Activated CD4-positive, alpha-beta T cell treated with anti-CD3 and anti-CD28 coated beads, Interleukin-2, amount 10 ng/mL, durations not matched to agents 24 days and 14 days (primary cell): ENCODE data around the gene AGK. TPM values are rescaled to one million over a fixed set of nuclear protein-coding genes. Genes with fewer than 3 reads are reported as not detected.

ENCODE experiments used
- DNase-seq: peaks from one replicate; pipeline ENCODE4 v3.0.0; 2022
- H3K27ac Mint-ChIP-seq: one replicate; pipeline ENCODE4 v1.8.0; 2022; ENCODE audit warnings: mild to moderate bottlenecking, mixed read lengths
- H3K27me3 Mint-ChIP-seq: one replicate; pipeline ENCODE4 v1.8.0; 2022; ENCODE audit warnings: mixed read lengths
- H3K36me3 Mint-ChIP-seq: one replicate; pipeline ENCODE4 v1.8.0; 2022; ENCODE audit warnings: low read depth, mild to moderate bottlenecking, mixed read lengths
- H3K4me1 Mint-ChIP-seq: one replicate; pipeline ENCODE4 v1.8.0; 2021; ENCODE audit warnings: mixed read lengths
- H3K4me3 Mint-ChIP-seq: one replicate; pipeline ENCODE4 v1.8.0; 2022; ENCODE audit warnings: mild to moderate bottlenecking, moderate library complexity, mixed read lengths
- H3K9me3 Mint-ChIP-seq: one replicate; pipeline ENCODE4 v1.8.0; 2021; ENCODE audit warnings: mixed read lengths
- intact Hi-C: fragments of 100-400 bp; cut with micrococcal nuclease; formaldehyde crosslinking; loops from one replicate; pipeline ENCODE4 v1.15.1; 2023
- total RNA-seq: library from RNA; stranded (reverse); gene quantifications from 2 replicates; pipeline ENCODE4 v1.2.3, GENCODE V29; 2022

Gene AGK
- 146 and 151 TPM in 2 replicates for total RNA-seq

DNA sequence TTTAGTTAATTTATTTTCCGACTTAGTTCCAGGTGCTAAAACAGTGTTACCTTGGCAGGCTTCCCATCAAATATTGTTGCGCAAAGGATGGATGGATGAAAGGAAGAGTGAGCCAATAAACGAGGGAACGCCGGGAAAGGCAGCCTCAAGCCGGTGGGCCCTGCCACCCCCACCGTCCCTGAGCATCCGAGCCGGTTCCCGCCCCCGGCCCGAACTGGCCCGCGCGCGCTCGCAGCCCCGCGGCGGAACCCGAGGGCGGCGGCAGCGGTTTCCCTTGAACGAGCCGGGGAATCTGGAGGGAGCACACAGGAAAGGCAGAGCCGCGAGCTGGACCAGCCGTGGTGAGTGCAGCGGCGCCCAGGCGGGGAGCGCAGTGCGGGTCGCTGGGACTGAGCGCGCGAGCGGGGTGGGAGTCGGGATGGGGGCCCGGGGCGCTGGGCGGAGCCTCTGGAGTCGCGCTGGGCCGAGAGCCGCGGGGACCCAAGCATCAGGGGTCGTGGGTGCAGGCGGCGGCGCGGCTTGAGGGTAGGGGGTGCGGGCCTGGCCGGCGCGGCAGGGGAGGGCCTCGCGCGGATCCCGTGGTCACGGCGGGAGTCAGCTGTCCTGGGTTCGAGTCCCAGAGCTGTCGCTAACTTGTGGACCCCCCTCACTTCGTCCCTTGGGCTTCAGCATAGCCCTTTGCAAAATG lies at the start of gene AGK:
Gene AGK, plus strand, starts transcription at position 317 of the 688 bp plus-strand sequence. CDS start 4,057 bp downstream, outside the sequence.
- H3K4me1 Mint-ChIP-seq, result peaks cover 43% of the 10 kb centered on the region
- H3K27me3 Mint-ChIP-seq, result no peaks in the 10 kb centered on the region
- DNase-seq, result peak; percentile 95
- H3K9me3 Mint-ChIP-seq, result peaks cover 10% of the 10 kb centered on the region
- intact Hi-C loops, result loop anchor here (1.0 to 10.0 kb wide), 2 partner anchors 187 to 1254 kb away; partner anchors contain the start of gene SSBP1
- peak within 1 kb of the TSS; percentile 89 for H3K4me3 Mint-ChIP-seq
- H3K27ac Mint-ChIP-seq, result peak within 1 kb of the TSS; percentile 93
- H3K36me3 Mint-ChIP-seq, result peaks cover 49% of the 10 kb centered on the region

- H3K36me3 Mint-ChIP-seq, result no peaks in the 10 kb centered on the region
- H3K4me1 Mint-ChIP-seq, result no peaks in the 10 kb centered on the region
- H3K9me3 Mint-ChIP-seq, result no peaks in the 10 kb centered on the region
- intact Hi-C loops, result no loop called here
- H3K27me3 Mint-ChIP-seq, result peaks cover 25% of the 10 kb centered on the region
- no peak for DNase-seq
- no peak overlapping the region for H3K4me3 Mint-ChIP-seq
- no peak overlapping the region for H3K27ac Mint-ChIP-seq
Measured at GRCh38 chr7:141501451-141501850, 49.8 kb upstream of the AGK start.

- peaks cover 64% of the 10 kb centered on the region for H3K27me3 Mint-ChIP-seq
- intact Hi-C loops, result no loop called here
Measured at GRCh38 chr7:141511316-141511675, 39.9 kb upstream of the AGK start.

DNA sequence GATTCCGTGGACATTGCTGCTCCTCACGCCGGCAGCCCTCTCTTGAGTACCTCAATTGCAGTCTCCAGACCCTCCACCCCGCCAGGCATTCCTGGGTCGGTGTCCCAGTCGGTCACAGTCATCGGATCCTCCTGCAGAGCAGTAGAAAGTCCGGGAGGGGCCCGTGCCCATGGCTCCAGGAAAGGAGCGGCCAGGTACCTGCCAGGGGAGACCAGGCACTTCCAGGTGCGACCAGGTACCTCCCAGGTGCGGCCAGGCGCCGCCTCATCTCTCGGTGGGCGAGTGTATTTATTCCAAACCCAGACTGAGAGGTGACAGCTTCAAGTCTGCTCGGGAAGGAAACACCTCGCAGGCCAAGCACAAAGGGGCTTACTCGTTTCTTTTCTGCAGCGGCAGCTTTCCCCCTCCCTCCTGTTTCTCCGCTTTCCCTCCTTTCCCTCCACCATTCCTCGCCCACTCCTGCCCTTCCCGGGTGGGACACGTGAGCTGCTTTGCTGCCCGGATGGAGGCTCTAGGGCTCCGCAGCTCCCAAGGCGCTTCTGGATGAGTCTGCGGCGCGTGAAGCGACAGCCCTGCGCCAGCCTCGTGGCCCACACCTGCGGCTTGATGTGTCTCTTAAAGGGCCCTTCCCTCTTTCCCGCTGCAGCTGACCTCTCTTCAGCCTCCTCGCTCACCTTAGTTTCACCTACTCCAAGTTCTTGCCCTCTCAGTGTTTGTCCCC lies 39.4 kb upstream of the AGK start:
- Mint-ChIP-seq H3K4me3 (peak overlapping the region; percentile 72), H3K27me3 (peaks cover 65% of the 10 kb centered on the region), H3K4me1 (peaks cover 11% of the 10 kb centered on the region), H3K9me3 (peaks cover 22% of the 10 kb centered on the region), H3K36me3 (no peaks in the 10 kb centered on the region), H3K27ac (no peak overlapping the region)
- DNase-seq, result peak; percentile 59
- intact Hi-C loops, result no loop called here

More at GRCh38 chr7:141511316-141511675, 39.9 kb upstream of the AGK start:
- DNase-seq, result no peak
- Mint-ChIP-seq H3K36me3 (no peaks in the 10 kb centered on the region), H3K27ac (no peak overlapping the region), H3K4me3 (no peak overlapping the region), H3K9me3 (peaks cover 22% of the 10 kb centered on the region), H3K4me1 (peaks cover 11% of the 10 kb centered on the region)

- H3K4me1 Mint-ChIP-seq, result peaks cover 11% of the 10 kb centered on the region
- H3K36me3 Mint-ChIP-seq, result no peaks in the 10 kb centered on the region
- H3K27me3 Mint-ChIP-seq, result peaks cover 68% of the 10 kb centered on the region
- DNase-seq, result no peak
- H3K27ac Mint-ChIP-seq, result no peak overlapping the region
- peak overlapping the region; percentile 72 for H3K4me3 Mint-ChIP-seq
- intact Hi-C loops, result no loop called here
- peaks cover 22% of the 10 kb centered on the region for H3K9me3 Mint-ChIP-seq
Measured at GRCh38 chr7:141512597-141512996, 38.6 kb upstream of the AGK start.

GRCh38 chr7:141513720-141514119 lies 37.5 kb upstream of the AGK start:
- DNase-seq, result no peak
- H3K9me3 Mint-ChIP-seq, result peaks cover 16% of the 10 kb centered on the region
- peaks cover 11% of the 10 kb centered on the region for H3K4me1 Mint-ChIP-seq
- no peak overlapping the region for H3K27ac Mint-ChIP-seq
- H3K36me3 Mint-ChIP-seq, result no peaks in the 10 kb centered on the region
- no peak overlapping the region for H3K4me3 Mint-ChIP-seq
- H3K27me3 Mint-ChIP-seq, result peaks cover 63% of the 10 kb centered on the region
- intact Hi-C loops, result no loop called here

- peaks cover 11% of the 10 kb centered on the region for H3K4me1 Mint-ChIP-seq
- no peak overlapping the region for H3K27ac Mint-ChIP-seq
- DNase-seq, result no peak
- H3K9me3 Mint-ChIP-seq, result peaks cover 13% of the 10 kb centered on the region
- H3K27me3 Mint-ChIP-seq, result peaks cover 50% of the 10 kb centered on the region
- intact Hi-C loops, result no loop called here
- H3K4me3 Mint-ChIP-seq, result no peak overlapping the region
- no peaks in the 10 kb centered on the region for H3K36me3 Mint-ChIP-seq
Measured at GRCh38 chr7:141515941-141516340, 35.3 kb upstream of the AGK start.

- no peak for DNase-seq
- Mint-ChIP-seq H3K27me3 (peaks cover 15% of the 10 kb centered on the region), H3K27ac (no peak overlapping the region), H3K4me1 (peaks cover 2% of the 10 kb centered on the region), H3K9me3 (peaks cover 4% of the 10 kb centered on the region), H3K36me3 (no peaks in the 10 kb centered on the region), H3K4me3 (no peak overlapping the region)
- intact Hi-C loops, result no loop called here
Measured at GRCh38 chr7:141519623-141520022, 31.6 kb upstream of the AGK start.

GRCh38 chr7:141522657-141523342 lies 28.4 kb upstream of the AGK start:
- no peaks in the 10 kb centered on the region for H3K9me3 Mint-ChIP-seq
- intact Hi-C loops, result no loop called here

GRCh38 chr7:141525973-141526514 lies 25.2 kb upstream of the AGK start:
- H3K9me3 Mint-ChIP-seq, result no peaks in the 10 kb centered on the region
- no peak overlapping the region for H3K4me3 Mint-ChIP-seq
- intact Hi-C loops, result no loop called here

More at GRCh38 chr7:141522657-141523342, 28.4 kb upstream of the AGK start:
- Mint-ChIP-seq H3K27me3 (peaks cover 17% of the 10 kb centered on the region), H3K27ac (no peak overlapping the region), H3K4me1 (peaks cover 2% of the 10 kb centered on the region), H3K4me3 (no peak overlapping the region), H3K36me3 (no peaks in the 10 kb centered on the region)
- no peak for DNase-seq

DNA sequence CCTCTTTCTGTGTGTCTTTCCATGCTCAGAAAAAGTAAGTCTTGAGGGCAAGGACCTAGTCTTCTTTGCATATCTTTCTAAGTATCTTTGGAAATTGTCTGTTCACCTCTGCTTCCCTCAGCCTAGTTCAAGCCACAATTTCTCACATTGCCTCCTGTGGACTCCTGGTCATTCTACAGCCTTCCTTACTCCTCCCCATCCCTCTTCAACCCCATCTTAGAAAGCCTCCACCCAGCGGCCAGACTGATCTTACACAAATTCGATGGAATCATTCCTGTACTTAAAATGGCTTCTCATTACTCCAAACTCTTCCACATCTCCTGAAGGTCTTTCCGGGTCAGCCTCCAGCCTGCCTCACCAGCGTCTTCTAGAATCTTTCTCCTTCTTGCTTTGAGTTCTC lies 24.1 kb upstream of the AGK start:
- no peaks in the 10 kb centered on the region for H3K36me3 Mint-ChIP-seq
- H3K9me3 Mint-ChIP-seq, result no peaks in the 10 kb centered on the region
- DNase-seq, result no peak
- peaks cover 28% of the 10 kb centered on the region for H3K27me3 Mint-ChIP-seq
- no peak overlapping the region for H3K27ac Mint-ChIP-seq
- intact Hi-C loops, result no loop called here
- H3K4me3 Mint-ChIP-seq, result no peak overlapping the region
- H3K4me1 Mint-ChIP-seq, result peaks cover 2% of the 10 kb centered on the region

More at GRCh38 chr7:141525973-141526514, 25.2 kb upstream of the AGK start:
- no peak for DNase-seq
- Mint-ChIP-seq H3K4me1 (peaks cover 2% of the 10 kb centered on the region), H3K36me3 (no peaks in the 10 kb centered on the region), H3K27me3 (peaks cover 28% of the 10 kb centered on the region), H3K27ac (no peak overlapping the region)

GRCh38 chr7:141528399-141528798 lies 22.8 kb upstream of the AGK start:
- DNase-seq, result no peak
- intact Hi-C loops, result no loop called here
- Mint-ChIP-seq H3K27me3 (peaks cover 28% of the 10 kb centered on the region), H3K36me3 (no peaks in the 10 kb centered on the region), H3K4me1 (peaks cover under 1% of the 10 kb centered on the region), H3K27ac (no peak overlapping the region), H3K9me3 (no peaks in the 10 kb centered on the region), H3K4me3 (no peak overlapping the region)

GRCh38 chr7:141533149-141533949 lies 17.9 kb upstream of the AGK start:
- peaks cover 32% of the 10 kb centered on the region for H3K27me3 Mint-ChIP-seq
- peaks cover 3% of the 10 kb centered on the region for H3K4me1 Mint-ChIP-seq
- DNase-seq, result peak; percentile 87
- intact Hi-C loops, result loop anchor here (1.0 to 10.0 kb wide), 5 partner anchors 119 to 722 kb away; partner anchors contain the start of gene MRPS33
- no peak overlapping the region for H3K4me3 Mint-ChIP-seq
- H3K27ac Mint-ChIP-seq, result no peak overlapping the region
- H3K36me3 Mint-ChIP-seq, result no peaks in the 10 kb centered on the region
- no peaks in the 10 kb centered on the region for H3K9me3 Mint-ChIP-seq
